NOMO-1 treated with dmso at 0.1 percent for 144 hours (cell line): ENCODE measurements around the gene FOCAD.

ENCODE experiments used
- DNase-seq: peaks from one replicate; lab custom pipeline; 2025; ENCODE audit not compliant: unreplicated experiment; lab: John Stamatoyannopoulos, UW

The FOCAD gene

DNA sequence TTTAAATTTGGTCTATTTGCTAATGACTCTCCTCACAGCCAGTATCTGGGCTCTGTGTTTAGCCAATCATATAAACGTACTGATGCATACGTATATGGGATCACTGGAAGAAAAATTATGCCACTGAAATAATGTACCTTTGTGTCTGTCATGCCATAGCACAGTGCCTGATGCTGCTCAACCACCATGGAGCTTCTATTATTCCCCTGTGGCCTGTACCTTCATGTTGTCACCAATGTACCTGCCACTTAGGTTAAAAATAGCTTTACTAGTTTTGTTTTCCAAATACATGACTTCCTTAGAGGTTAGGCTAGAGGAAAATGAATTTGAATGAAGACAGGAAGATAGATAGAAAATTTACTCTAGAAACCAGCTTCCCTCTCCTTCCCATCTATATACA is 312.8 kb downstream of the FOCAD start:
- no peak for DNase-seq

DNA sequence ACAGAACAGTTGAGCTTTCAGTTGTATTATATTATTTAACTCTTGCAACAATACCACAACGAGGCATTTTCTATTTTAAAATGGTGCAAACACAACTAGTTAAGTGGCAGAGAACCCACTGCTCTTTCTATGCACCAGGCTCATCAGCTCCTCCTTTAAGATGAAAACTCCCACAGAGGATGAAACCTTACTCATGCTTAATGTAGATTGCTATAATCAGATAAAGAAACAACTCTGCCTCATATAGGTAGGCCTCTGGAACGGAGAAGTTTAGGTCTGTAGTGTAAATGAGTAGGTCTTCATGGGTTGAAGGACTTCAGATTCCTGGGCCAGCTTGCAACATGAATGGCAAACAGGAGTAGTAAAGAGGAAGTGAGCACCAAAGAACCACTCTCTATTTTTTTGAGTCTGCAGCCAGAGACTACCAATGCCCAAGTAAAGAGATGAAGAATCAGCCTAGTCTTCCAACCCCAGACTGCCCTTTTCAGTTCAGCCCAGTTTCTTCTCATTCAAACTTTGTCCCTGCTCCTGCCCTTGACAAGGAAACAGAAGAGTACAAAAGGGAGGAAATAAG is 313.5 kb downstream of the FOCAD start:
- no peak for DNase-seq

DNA sequence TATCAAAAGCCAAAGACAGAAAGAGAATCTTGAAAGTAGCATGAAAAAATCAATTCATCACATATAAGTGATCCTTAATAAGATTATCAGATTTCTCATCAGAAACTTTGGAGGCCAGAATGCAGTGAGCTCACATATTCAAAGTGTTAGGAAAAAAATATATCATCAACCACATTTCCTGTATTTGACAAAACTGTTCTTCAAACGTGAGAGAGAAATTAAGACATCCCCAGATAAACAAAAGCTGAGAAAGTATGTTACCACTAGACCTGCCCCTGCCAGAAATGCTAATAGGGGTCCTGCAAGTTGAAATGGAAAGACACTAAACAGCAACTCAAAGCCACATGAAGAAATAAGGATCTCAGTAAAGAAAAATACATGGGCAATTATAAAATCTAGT is 317.5 kb downstream of the FOCAD start:
- no peak for DNase-seq

DNA sequence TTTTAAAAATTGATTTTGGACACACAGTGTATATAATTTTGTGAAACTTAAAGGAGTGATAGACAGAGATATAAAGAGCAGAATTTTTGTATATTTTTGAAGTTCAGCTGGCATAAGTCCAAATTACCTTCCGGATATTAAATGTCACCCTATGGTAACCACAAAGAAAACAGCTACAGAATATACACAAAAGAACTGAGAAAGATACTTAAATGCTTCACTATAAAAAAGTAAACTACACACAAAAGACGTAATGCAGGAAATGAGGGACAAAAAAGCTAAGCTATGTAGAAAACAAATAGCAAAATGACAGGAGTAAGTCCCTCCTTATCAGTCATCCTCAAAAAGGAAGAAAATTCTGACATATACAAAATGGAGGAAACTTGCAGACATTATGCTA is 318.0 kb downstream of the FOCAD start:
- no peak for DNase-seq

DNA sequence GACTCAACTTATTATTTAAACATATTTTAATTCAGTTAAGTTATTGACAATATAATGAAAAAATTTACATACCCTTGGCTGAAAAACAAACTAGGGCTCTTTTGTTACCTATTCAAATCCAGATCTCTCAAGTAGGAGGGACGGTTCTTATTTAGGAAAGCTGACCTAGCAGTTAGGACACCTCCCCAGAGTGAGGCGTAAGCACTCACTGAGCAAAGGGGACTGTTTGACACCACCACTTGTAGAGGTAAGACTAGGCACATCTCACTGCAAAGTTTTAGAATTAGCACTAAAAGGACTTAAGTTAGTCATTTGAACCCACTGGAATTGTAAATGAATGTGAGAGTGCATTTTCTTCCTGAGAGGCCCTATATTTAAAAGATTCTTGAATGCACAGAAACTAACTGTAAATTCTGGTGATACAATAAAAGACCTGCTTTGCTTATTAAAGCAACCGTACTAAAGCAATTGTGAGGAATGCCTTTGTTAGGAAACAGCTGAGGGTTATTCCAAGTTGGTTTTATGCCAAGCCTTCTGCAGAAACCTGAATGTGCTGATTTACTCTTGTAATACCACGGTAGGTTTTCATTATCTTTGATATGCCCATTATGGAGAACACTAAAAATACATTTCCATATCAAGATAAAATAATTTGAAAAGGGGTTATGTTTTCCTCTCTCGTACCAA is 331.2 kb downstream of the FOCAD start:
- DNase-seq: no peak

DNA sequence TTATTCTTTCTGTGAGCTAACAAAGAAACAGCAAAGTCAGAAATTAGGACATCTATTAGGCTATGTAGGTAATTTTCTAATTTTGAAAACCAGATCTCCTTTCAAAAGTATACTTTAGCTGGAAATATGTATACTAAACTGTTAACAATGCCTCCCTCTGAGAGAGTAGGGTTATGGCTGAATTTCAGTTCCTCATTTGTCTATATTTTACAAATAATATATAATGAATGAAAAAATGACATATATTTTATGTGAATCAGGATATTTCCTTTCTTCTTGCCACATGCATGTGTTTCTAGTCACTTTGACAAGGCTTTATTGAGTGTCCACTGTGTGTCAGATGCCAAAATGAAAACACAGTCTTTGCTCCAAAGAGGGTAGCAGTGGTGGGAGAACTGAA is 331.9 kb downstream of the FOCAD start:
- DNase-seq: no peak

DNA sequence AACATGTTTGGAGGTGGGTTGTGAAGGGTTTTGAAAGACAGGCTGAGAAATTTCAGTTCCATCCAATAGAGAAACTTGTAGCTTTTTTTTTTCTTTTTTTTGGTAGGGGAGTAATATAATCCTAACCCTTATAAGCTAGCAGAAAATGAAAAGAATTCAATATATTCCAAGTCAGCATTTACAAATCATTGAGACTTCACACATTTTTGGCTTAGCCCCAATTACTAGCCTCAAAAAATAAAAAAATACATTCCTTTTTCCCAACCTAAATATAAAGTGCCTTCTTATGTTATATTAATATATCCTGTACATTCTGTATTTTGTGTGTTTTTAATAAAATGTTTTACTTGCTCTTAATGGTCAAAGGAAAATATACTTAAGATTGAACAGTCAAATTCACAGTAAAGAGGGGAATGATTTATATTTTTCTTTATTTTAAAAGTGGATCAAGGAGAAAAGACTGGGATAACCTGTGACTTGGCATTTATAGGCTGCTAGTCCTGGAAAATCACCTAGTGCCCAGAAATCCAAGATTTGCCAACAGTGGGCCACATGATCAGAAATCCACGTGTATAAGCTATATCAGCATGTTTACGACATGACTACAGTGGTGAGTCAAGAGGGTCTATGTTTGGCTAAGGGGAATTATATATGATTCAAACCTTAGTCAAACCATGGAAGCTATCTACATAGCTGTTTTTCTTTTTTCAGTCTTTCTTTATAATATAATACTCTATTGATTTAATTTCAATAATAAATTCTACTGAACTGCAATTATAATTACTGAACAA is 332.8 kb downstream of the FOCAD start:
- no peak for DNase-seq

DNA sequence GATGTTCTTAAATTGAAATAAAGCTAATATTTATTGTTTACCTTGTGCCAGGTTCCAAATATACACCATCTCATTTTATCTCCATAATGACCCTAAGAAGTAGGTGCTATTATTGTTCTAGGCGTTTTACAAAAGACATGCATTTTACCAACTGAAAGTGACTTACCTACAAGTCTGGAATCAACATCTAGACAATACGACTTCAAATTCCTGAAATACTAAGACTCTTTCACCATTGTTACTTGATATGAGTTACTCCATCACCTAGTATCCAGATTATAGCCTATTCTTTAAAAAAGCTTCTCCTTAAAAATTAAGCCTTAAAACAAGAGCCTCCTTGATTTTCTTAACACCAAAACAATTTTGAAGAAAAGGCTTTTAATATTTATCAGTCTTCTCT is 334.1 kb downstream of the FOCAD start:
- no peak for DNase-seq

DNA sequence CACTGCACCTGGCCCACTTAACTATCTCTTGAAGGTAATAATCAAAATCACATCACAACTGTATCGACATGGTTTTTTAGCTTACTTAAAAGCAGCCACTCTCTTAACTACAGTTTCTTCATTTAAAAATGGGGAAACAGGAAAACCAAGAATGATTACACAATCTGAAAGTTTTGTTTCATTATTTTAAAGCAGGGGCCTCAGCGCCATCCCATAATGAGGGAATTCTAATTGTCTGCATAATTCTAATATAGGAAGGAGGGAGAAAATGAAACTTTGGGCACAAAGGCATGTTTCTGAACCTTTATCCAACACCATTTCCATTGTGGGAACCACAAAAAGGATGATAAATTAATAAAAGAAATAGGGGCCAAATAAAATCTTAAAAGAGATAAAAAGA is 339.8 kb downstream of the FOCAD start:
- DNase-seq: no peak

DNA sequence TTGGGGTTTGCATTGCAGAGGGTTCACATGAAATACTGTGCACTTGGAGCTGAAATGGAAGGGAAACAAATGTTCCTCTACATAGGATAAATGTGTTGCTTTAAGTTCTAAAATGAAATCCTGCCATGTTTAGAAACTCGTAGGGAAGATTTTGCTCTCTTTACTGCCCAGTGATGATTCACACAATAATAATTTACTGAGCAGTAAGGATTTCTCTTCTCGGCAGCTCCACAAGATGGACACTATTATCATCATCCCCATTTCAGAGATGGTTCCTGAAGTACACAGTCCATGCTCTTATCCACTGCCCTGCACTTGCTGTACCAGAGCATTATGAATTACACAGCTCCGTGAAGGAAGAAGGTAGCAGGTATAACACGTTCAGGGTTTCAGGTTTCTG is 343.2 kb downstream of the FOCAD start:
- no peak for DNase-seq

DNA sequence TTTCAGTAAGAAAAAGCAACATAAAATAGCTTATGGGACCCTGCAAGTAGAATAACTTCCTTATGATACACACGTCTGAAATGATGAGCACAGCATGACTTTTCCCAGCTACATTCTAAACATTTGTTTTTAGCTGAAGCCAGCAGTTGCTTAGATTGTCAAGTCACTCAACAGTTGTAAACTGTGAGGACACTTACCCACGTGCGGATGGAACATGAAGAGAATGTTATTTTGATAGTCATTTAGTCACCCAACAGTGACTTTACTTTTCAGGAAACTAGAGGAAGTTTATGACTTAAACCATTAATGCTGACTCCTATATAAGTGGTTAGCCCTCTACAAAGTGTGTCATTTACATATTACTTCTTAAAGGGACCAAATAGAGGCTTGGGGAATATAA is 344.4 kb downstream of the FOCAD start:
- no peak for DNase-seq

DNA sequence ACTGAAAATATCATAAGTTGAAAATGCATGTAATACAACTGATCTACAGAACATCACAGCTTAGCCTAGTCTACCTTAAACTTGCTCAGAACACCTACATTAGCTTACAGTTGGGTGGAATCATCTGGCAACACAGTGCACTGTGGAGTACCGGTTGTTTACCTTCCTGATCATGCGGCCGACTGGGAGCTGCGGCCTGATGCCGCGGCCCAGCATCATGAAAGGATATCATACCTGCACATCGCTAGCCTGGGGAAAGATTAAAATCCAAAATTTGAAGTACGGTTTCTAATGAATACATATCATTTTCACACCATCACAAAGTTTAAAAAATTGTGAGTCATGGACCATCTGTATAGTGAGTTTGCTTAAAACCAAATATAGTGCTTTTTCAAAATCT is 345.6 kb downstream of the FOCAD start:
- DNase-seq: no peak

DNA sequence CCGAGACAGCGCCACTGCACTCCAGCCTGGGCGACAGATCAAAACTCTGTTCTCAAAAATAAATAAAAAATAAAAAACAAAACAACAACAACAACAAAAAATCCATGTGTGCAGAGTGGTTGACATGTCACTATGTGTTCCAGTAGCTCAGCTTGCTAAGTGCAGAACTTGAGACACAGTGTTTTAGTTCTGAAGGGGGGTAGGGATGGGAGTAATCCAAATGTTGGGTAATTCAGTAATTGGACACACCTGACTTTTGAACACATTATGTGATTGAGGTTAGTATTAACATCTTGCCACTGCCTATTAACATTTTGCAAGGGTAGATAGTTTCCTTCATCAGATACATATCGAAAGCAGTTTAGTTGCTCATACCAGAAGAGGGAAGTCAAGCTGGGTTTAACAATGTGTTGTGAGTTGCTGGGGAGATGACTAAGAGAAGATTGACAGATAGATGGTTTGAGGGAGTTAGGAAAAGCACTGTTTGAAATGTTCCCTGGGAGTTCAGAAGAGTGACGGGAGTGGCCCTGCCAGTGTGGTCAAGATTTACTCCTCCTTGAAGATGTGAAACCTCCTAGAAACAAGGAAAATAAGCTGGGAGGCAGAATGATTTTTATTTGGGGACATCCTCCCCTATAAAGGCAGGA is 346.5 kb downstream of the FOCAD start:
- DNase-seq: no peak

DNA sequence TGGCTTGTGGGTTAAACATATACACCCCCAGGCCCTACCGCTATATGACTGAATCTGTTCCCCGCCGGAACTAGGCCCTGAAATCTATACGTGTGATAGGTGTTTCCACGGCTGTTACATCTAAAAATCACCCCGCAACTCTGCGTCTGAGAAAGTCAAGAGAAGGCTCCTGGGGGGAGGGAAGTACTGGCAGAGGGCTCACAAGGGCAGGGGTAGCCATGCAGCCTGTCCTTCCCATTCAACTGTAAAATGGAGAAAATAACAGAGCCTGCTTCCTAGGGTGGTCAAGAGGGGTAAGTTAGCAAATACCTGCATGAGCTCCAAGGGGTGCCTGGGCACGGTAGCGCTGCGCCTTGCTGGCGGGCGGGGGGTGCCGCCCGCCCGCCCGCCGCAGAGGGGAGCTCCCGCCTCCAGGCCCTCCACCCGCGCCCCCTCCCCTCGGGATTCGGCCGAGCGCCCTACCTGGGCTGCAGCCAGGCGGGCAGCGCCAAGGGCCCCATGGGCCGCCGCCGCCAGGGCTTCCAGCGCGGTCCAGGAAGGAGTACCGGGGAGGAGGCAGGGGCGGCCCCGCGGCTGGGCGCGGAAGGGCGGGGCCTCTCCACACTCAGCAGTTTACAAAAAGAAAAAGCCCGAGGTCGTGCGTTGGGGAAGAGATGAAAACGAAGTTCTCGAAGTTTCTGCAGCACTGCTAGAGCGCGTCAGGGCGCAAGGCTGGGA is 347.2 kb downstream of the FOCAD start, which contains the start of gene HACD4:
Gene HACD4 (minus strand): TSS at position 550 of the 717 bp plus-strand sequence. CDS start 50 bp downstream, at position 500.
- no peak for DNase-seq

DNA sequence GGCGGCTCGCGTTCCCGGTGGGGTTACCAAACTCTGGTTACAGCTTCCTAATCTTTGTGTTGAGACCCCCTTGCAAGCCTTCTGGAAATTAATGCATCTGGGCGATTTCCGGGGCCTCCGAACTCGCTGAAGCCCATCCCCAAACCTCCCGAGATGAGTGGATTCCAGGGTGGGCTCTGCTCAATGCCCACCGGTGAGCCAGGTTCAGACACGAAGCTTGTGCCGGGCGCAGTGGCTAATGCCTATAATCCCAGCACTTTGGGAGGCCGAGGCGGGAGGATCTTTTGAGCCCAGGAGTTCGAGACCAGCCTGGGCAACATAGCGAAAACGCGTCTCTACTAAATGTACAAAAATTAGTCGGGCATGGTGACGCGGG is 347.7 kb downstream of the FOCAD start:
- DNase-seq: no peak

DNA sequence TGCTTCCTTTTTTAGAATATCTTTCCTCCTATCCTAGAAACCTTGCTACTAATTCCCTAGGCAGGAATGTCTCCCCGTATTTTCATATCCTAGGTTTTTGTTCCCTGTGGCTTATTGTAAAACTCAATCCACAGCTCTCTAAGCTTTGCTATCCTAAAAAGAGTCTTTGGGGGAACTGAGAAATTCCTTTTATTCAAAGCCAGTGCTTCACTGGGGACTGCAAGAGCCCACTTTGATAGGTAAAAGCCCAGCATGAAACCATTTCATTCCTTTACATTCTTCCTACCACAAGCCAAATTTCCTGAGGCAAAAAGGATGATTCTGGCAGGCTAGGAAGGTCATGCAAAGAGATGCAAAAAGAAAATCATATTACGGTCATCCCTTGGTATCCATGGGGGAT is 353.2 kb downstream of the FOCAD start:
- DNase-seq: no peak

DNA sequence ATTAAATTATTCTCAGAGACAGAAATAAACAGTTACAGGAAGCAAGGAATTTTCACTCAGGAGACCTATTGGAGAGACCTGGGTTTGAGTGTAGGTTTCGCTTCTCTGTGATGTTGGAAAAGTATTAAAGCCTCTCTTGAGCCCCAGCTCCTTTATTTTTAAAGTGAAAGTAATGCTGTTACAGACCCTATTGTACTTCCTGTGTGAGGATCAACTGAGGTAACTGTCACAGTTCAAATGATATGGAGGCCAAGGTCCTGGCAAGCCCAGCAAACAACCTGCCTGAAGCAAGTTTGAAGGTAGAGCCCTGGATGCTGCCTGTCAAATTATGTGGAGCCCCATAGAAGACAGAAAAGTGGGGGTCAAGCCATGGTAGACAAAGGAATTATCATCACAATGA is 355.2 kb downstream of the FOCAD start:
- DNase-seq: no peak

DNA sequence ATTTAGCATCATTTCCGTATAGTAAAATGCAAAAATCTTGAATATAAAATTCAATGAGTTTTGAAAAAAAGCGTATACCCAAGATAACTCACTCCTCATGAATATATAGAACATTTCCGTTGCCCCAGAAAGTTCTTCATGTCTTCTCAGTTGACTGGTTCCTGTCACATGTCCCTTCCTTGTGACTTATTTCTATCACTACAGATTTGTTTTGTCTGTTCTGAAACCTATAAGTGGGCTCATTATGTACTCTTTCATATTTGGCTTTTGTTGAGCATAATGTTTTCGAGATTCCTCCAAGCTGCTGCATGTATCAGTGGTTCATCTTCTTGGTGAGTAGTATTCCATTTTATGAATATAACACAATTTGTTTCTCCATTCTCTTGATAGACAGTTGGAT is 358.4 kb downstream of the FOCAD start:
- DNase-seq: no peak

DNA sequence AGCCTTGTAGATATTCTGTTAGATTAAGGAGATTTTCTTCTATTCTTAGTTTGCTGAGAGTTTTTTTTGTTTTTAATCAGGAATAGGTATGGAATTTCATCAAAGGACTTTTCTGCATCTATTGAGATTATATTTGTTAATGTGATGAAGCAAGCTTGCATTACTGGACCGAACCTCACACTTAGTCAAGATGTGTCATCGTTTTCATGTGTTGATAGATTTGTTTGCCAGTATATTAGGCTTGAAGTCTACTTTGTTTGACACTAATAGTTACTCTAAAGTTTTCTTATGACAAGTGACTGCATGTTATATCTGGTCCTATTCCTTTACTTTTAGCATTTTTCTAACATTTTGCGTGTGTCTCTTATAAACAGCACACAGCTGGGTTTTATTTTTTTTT is 359.8 kb downstream of the FOCAD start:
- no peak for DNase-seq
